ENCODE measurements around the gene TAS2R38.

GRCh38 chr7:141999058-141999623 lies 25.6 kb upstream of the TAS2R38 start:
- TF ChIP-seq, protein P1, sequence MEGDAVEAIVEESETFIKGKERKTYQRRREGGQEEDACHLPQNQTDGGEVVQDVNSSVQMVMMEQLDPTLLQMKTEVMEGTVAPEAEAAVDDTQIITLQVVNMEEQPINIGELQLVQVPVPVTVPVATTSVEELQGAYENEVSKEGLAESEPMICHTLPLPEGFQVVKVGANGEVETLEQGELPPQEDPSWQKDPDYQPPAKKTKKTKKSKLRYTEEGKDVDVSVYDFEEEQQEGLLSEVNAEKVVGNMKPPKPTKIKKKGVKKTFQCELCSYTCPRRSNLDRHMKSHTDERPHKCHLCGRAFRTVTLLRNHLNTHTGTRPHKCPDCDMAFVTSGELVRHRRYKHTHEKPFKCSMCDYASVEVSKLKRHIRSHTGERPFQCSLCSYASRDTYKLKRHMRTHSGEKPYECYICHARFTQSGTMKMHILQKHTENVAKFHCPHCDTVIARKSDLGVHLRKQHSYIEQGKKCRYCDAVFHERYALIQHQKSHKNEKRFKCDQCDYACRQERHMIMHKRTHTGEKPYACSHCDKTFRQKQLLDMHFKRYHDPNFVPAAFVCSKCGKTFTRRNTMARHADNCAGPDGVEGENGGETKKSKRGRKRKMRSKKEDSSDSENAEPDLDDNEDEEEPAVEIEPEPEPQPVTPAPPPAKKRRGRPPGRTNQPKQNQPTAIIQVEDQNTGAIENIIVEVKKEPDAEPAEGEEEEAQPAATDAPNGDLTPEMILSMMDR (IDR thresholded peaks at IDR 0.05), result no peak
- no peak for TF ChIP-seq POLR2A (IDR thresholded peaks at IDR 0.05)
